CD4-positive, alpha-beta T cell treated with Interleukin-15 for 1 hour (primary cell): Measurements from ENCODE around the gene HBQ1.
"Not testable (repeated sequence)": the region's sequence is repeated elsewhere in the genome, so short reads cannot be mapped to it uniquely, and the experiment has no call there.

Experiments
- DNase-seq: peaks from one replicate; pipeline ENCODE4 v3.0.0-alpha.2; 2020

HBQ1 gene

GRCh38 chr16:176477-177382 lies 3.5 kb upstream of the HBQ1 start, which contains the start of gene HBA1:
Gene HBA1 (plus strand): TSS chr16:176680. CDS start chr16:176717, 37 bp downstream.
- DNase-seq, result not testable (repeated sequence)

GRCh38 chr16:177394-177822 lies 2.9 kb upstream of the HBQ1 start:
- DNase-seq, result no peak

GRCh38 chr16:177981-178667 lies 2.1 kb upstream of the HBQ1 start:
- DNase-seq, result no peak

- no peak for DNase-seq
Measured at GRCh38 chr16:178668-179015, 1.6 kb upstream of the HBQ1 start.

GRCh38 chr16:179211-180092 lies 807 bp upstream of the HBQ1 start:
- no peak for DNase-seq

GRCh38 chr16:180681-181564 lies 664 bp downstream of the HBQ1 start:
- DNase-seq, result peak; percentile 79

- no peak for DNase-seq
Measured at GRCh38 chr16:181565-182021, 1.3 kb downstream of the HBQ1 start.

GRCh38 chr16:183005-183404 lies 2.7 kb downstream of the HBQ1 start:
- no peak for DNase-seq

GRCh38 chr16:185213-185612 lies 5.0 kb downstream of the HBQ1 start:
- DNase-seq, result no peak

GRCh38 chr16:185691-186090 lies 5.4 kb downstream of the HBQ1 start:
- DNase-seq, result no peak

GRCh38 chr16:187330-187729 lies 7.1 kb downstream of the HBQ1 start:
- DNase-seq, result no peak

GRCh38 chr16:188674-189073 lies 8.4 kb downstream of the HBQ1 start:
- no peak for DNase-seq

- no peak for DNase-seq
Measured at GRCh38 chr16:189604-190186, 9.4 kb downstream of the HBQ1 start.

GRCh38 chr16:191831-192230 lies 11.6 kb downstream of the HBQ1 start:
- no peak for DNase-seq

- no peak for DNase-seq
Measured at GRCh38 chr16:192686-193085, 12.4 kb downstream of the HBQ1 start.

- DNase-seq, result no peak
Measured at GRCh38 chr16:193441-193840, 13.2 kb downstream of the HBQ1 start.

GRCh38 chr16:194516-194915 lies 14.3 kb downstream of the HBQ1 start:
- DNase-seq, result no peak

GRCh38 chr16:200388-200787 lies 20.1 kb downstream of the HBQ1 start:
- DNase-seq, result no peak

GRCh38 chr16:203246-203645 lies 23.0 kb downstream of the HBQ1 start:
- DNase-seq, result no peak

- not testable (repeated sequence) for DNase-seq
Measured at GRCh38 chr16:204046-204445, 23.8 kb downstream of the HBQ1 start.

- DNase-seq, result not testable (repeated sequence)
Measured at GRCh38 chr16:209359-209758, 29.1 kb downstream of the HBQ1 start.
